OCI-LY3 (cell line): Measurements from ENCODE around the gene USP54.

ENCODE experiments used
- CTCF ChIP-seq: fragments of 200-600, 300-600 bp; sonication (generic); IDR thresholded peaks from 2 replicates; pipeline ENCODE4 v1.5.1; 2014; ENCODE audit warnings: antibody characterized with exemption, low read length, low read depth
- EZH2phosphoT487 ChIP-seq: fragments of 200-600 bp; shearing (Covaris generic); IDR thresholded peaks from 2 replicates; pipeline ENCODE4 v1.6.1; 2018; ENCODE audit warnings: antibody characterized with exemption, mixed run types, low read depth

GRCh38 chr10:73590881-73591799 lies at the start of gene USP54:
- TF ChIP-seq CTCF (no peak), EZH2phosphoT487 (no peak)
